GDM1 (cell line): ENCODE results near the gene MVD.
A peak's percentile ranks its signal among the peaks of the same experiment; 100 is the strongest.
"Not testable (repeated sequence)": the region's sequence is repeated elsewhere in the genome, so short reads cannot be mapped to it uniquely, and the experiment has no call there.

Experiments
- DNase-seq: peaks from one replicate; lab custom pipeline; 2025; lab: John Stamatoyannopoulos, UW

MVD gene

GRCh38 chr16:88681709-88682451 lies 19.0 kb upstream of the MVD start:
- DNase-seq, result peak; percentile 71

- peak; percentile 23 for DNase-seq
These were observed 18.3 kb upstream of the MVD start for GRCh38 chr16:88681084-88681680.

GRCh38 chr16:88680554-88681083 lies 17.7 kb upstream of the MVD start:
- DNase-seq, result no peak

GRCh38 chr16:88678224-88678979 lies 15.5 kb upstream of the MVD start:
- no peak for DNase-seq

- no peak for DNase-seq
These were observed 14.8 kb upstream of the MVD start for GRCh38 chr16:88677721-88678120.

GRCh38 chr16:88676502-88677242 lies 13.8 kb upstream of the MVD start:
- no peak for DNase-seq

GRCh38 chr16:88673716-88674379 lies 11.0 kb upstream of the MVD start:
- DNase-seq, result no peak

- no peak for DNase-seq
These were observed 9.9 kb upstream of the MVD start for GRCh38 chr16:88672776-88673175.

- DNase-seq, result no peak
These were observed 8.9 kb upstream of the MVD start for GRCh38 chr16:88671806-88672205.

GRCh38 chr16:88669980-88670379 lies 7.1 kb upstream of the MVD start:
- DNase-seq, result no peak

GRCh38 chr16:88669493-88669892 lies 6.6 kb upstream of the MVD start:
- DNase-seq, result not testable (repeated sequence)

- DNase-seq, result no peak
These were observed 4.6 kb upstream of the MVD start for GRCh38 chr16:88667461-88667860.

- no peak for DNase-seq
These were observed 2.7 kb upstream of the MVD start for GRCh38 chr16:88665570-88665969.

- DNase-seq, result no peak
These were observed 2.3 kb upstream of the MVD start for GRCh38 chr16:88665148-88665547.

GRCh38 chr16:88662222-88662842 lies 559 bp downstream of the MVD start:
- no peak for DNase-seq

- DNase-seq, result no peak
These were observed 1.4 kb downstream of the MVD start for GRCh38 chr16:88661468-88661867.

GRCh38 chr16:88659160-88659559 lies 3.7 kb downstream of the MVD start:
- DNase-seq, result no peak

- no peak for DNase-seq
These were observed 4.2 kb downstream of the MVD start for GRCh38 chr16:88658714-88659113.

- DNase-seq, result no peak
These were observed 5.5 kb downstream of the MVD start for GRCh38 chr16:88657371-88657770.

- no peak for DNase-seq
These were observed 6.5 kb downstream of the MVD start for GRCh38 chr16:88656291-88656980.
